Activated T-helper 17 cell treated with anti-CD3 and anti-CD28 coated beads, Interleukin-2, amount 50 U/mL, for 72 hours (primary cell): ENCODE measurements around the gene VN1R5. TPM values are rescaled to one million over a fixed set of nuclear protein-coding genes. Genes with fewer than 3 reads are reported as not detected.

ENCODE experiments used
- ATAC-seq: fragments of 150-1000 bp; cut with Tn5 transposase; replicated peaks from 2 replicates; pipeline ENCODE4 v1.10.0; 2021; ENCODE audit warnings: mild to moderate bottlenecking, moderate library complexity
- H3K27ac Mint-ChIP-seq: one replicate; pipeline ENCODE4 v1.8.0; 2022; ENCODE audit warnings: mixed read lengths
- H3K27me3 Mint-ChIP-seq: one replicate; pipeline ENCODE4 v1.8.0; 2022; ENCODE audit warnings: mixed read lengths
- H3K36me3 Mint-ChIP-seq: one replicate; pipeline ENCODE4 v1.8.0; 2022; ENCODE audit warnings: low read depth, mild to moderate bottlenecking, mixed read lengths
- H3K4me1 Mint-ChIP-seq: one replicate; pipeline ENCODE4 v1.8.0; 2022; ENCODE audit warnings: mixed read lengths
- H3K4me3 Mint-ChIP-seq: one replicate; pipeline ENCODE4 v1.8.0; 2022; ENCODE audit warnings: mild to moderate bottlenecking, mixed read lengths
- H3K9me3 Mint-ChIP-seq: one replicate; pipeline ENCODE4 v1.8.0; 2022; ENCODE audit warnings: mixed read lengths
- total RNA-seq, 2 donors: library from RNA; stranded (reverse); gene quantifications; one replicate each; pipeline ENCODE4 v1.2.3, GENCODE V29; 2022

Gene VN1R5
- total RNA-seq, 2 donors from 2014 or later, result not detected

DNA sequence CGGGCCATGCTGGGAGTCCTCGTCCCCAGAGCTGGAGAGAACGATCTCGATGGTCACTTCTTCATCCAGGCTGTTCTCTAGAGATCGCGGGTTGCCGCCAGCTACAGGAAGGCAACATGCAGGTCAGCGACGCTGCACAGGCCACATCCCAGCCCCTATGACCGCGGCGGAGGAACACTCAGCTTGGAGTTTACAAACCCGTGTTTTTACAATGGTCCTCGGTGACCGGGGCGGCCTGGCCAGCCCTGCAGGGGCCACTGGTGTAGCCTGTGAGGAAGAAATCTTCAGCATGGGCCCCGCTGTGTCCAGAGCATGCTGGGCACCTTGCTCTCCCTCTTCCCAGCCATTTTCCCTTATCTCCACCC, 45.3 kb downstream of the VN1R5 start:
- Mint-ChIP-seq H3K4me1 (no peaks in the 10 kb centered on the region), H3K27ac (no peak overlapping the region), H3K4me3 (no peak overlapping the region), H3K36me3 (peaks cover 33% of the 10 kb centered on the region), H3K27me3 (no peaks in the 10 kb centered on the region), H3K9me3 (no peaks in the 10 kb centered on the region)
- no peak for ATAC-seq

GRCh38 chr1:247303216-247303615, 47.3 kb downstream of the VN1R5 start:
- Mint-ChIP-seq H3K27me3 (no peaks in the 10 kb centered on the region), H3K27ac (no peak overlapping the region), H3K4me3 (no peak overlapping the region), H3K36me3 (peaks cover 49% of the 10 kb centered on the region), H3K9me3 (no peaks in the 10 kb centered on the region), H3K4me1 (no peaks in the 10 kb centered on the region)
- no peak for ATAC-seq

DNA sequence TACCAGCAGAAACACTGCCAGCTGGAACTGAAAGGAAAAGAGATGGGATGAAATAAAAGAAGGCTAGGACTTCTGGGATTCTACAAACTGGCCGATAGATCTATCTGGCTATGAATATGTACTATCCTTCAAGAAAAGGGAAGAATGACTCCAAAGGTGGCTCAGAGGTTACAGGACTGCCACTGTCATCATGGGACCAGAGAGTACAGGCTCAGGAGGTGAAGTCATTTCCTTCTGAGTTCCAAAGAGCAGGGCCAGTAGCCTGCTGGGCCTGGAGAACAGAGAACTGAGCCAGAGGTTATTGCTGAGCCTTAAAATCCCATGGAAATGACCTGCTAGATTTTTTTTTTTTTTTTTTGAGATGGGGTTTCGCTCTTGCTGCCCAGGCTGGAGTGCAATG, 48.2 kb downstream of the VN1R5 start:
- Mint-ChIP-seq H3K36me3 (peaks cover 57% of the 10 kb centered on the region), H3K4me3 (no peak overlapping the region), H3K9me3 (no peaks in the 10 kb centered on the region), H3K27ac (no peak overlapping the region), H3K27me3 (no peaks in the 10 kb centered on the region), H3K4me1 (no peaks in the 10 kb centered on the region)
- ATAC-seq, result no peak

Other genes starting within 250 kb of the VN1R5 start
- gene ZNF695, start 248.0 kb upstream of the VN1R5 start, total RNA-seq, result under 1 TPM; 0.15 to 0.58 TPM
- 1 to 10 TPM; 2.7 to 3.3 TPM for gene ZNF670, start 177.3 kb upstream of the VN1R5 start, total RNA-seq
- gene ZNF669, start 151.7 kb upstream of the VN1R5 start, total RNA-seq, result 1 to 10 TPM; 5.7 to 7.1 TPM
- 10 to 100 TPM; 11.6 to 14.4 TPM for gene ZNF124, start 84.1 kb upstream of the VN1R5 start, total RNA-seq
- gene ZNF496, start 75.8 kb downstream of the VN1R5 start, total RNA-seq, result 1 to 10 TPM; 2.0 to 4.3 TPM
- 1 to 10 TPM in 1 of 2 donors, under 1 TPM in 1; 0.50 to 6.6 TPM for gene NLRP3, start 160.1 kb downstream of the VN1R5 start, total RNA-seq
- not detected for gene OR2B11, start 202.0 kb downstream of the VN1R5 start, total RNA-seq